Activated naive CD4-positive, alpha-beta T cell treated with anti-CD3 and anti-CD28 coated beads, Interleukin-2, amount 50 U/mL, for 16 hours (primary cell): ENCODE measurements around the gene GHRH.

Experiments
- DNase-seq: peaks from one replicate; pipeline ENCODE4 v3.0.0-alpha.2; 2020

Gene GHRH

GRCh38 chr20:37290158-37290810, 28.7 kb upstream of the GHRH start:
- no peak for DNase-seq

GRCh38 chr20:37288091-37288490, 26.5 kb upstream of the GHRH start:
- DNase-seq, result no peak

DNA sequence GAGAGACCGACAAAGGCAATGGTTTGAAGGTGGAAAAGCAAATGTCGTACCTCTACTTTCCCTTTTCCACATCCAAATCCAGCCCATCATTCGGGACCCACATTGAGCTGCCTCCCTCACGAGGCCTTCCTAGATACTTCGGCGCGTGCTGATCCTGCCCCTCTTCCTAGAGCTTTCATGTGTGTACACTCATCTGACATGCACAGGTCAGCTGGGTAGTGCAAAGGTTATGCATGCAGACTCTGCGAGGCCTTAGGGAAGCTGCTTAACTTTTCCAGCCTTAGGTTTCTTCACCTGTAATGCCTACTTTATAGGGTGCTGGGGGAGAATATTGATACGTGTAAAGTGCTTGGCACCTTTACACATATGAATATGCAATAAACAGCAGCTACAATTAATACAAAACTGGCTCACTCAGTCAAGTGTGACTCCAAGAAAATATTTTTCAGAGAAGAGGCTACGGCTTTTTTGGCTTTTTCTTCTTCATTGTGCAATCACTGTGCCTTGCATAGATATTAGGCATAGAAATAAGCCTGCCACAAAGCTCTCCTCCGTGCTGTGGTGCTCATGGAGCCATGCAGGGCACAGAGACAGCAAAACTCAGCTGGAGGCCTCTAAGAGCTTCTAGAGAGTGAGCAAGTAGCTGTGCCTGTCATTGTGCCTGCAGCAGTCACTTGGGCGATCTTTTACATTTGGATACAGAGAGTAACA, 24.2 kb upstream of the GHRH start:
- DNase-seq, result no peak

DNA sequence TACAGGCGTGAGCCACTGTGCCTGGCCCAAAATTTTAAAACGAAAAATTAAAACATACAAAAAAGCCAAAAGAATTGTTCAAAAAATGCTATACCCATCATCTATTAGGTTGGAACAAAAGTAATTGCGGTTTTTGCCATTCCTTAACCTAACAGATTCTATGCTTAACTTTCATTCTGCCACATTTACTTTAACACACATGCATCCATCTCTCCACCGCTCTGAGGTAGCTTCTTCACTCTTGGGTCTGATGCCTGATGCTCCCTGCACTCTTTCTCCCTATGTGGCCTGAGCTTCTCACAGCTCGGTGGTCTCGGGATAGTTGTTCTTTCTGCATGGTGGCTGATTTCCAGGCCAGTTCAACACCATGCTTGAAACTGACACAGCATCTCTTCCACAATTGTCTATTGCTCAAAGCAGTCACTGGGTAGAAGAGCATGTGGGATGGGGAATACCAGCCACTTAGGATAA, 23.1 kb upstream of the GHRH start:
- no peak for DNase-seq

GRCh38 chr20:37283530-37284195, 22.0 kb upstream of the GHRH start:
- no peak for DNase-seq

- no peak for DNase-seq
These were observed 20.9 kb upstream of the GHRH start for GRCh38 chr20:37282556-37282955.

DNA sequence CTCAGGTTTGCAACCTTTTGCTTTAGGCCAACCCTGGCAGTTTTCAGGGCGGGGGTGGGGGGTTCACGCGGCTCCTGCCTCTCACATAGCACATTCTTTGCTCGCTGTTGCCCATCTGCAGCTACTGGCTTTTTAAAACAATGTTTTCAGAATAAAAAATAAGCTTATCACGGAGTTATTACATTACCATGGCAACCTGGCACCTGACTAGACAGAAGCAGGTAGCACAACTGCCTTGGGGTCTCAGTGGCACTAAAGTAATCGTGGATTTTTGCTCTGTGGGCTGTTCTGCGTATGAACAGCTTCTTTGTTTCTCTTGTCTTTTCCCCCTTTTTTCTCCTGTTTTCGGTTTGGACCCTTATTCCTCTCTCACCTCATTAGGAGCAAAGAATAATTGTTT, 18.8 kb upstream of the GHRH start:
- DNase-seq, result no peak

DNA sequence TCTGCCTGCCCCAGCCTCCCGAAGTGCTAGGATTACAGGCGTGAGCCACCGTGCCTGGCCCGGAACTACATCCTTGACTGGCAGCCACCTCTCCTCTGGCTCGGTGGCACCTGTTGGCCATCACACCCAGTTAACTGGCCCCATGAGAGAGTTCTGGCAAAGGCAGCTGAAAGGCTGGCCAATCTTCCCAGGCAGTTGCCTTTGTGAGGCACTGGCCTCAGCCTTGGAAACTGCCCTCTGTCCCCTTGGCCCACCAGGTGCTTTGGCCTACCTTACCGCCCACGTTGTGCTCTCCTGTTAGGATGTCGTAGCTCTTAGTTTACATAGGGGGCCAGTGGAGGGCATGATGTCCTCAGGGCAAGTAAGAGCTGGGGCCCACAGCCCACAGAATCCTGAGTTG, 18.2 kb upstream of the GHRH start:
- no peak for DNase-seq

- no peak for DNase-seq
These were observed 17.5 kb upstream of the GHRH start for GRCh38 chr20:37278966-37279590.

DNA sequence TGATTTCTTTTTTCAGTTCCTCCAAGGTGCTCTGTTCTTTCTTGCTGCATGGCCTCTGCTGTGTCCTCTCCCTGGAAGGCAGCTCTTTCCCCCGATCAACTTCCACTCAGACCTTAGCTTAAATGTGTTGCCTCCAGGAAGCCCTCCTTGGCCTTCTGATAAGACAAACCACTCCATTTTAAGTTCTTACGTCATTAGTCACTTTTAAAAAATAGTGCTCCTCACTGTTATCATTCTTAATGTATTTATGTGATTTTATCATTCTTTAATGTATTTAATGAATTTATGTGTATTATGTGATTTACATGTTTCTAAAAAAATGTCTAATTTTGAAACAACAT, 15.6 kb upstream of the GHRH start:
- DNase-seq, result no peak

GRCh38 chr20:37276494-37277252, 15.1 kb upstream of the GHRH start:
- no peak for DNase-seq

GRCh38 chr20:37274851-37275524, 13.4 kb upstream of the GHRH start:
- DNase-seq, result no peak

GRCh38 chr20:37273988-37274387, 12.4 kb upstream of the GHRH start:
- no peak for DNase-seq

DNA sequence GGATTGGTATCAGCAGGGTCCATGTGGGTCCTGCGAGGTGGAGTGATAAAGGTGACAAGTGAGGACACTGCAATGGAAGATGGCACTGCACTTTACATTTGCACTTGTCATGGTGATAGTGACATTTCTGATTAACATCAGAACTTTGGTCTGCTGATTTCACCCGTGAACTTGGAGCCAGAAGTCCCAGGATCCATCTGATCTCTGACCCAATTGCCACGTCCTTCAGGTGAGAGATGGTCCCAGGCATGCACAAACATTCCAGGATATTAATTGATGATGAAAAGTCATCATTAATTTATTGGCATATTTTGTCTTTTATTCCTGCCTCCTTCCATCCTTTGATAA, 9.8 kb upstream of the GHRH start:
- DNase-seq, result no peak

GRCh38 chr20:37270576-37271420, 9.2 kb upstream of the GHRH start:
- DNase-seq, result no peak

- DNase-seq, result no peak
These were observed 6.2 kb upstream of the GHRH start for GRCh38 chr20:37267667-37268313.

GRCh38 chr20:37266940-37267666, 5.5 kb upstream of the GHRH start:
- DNase-seq, result no peak

DNA sequence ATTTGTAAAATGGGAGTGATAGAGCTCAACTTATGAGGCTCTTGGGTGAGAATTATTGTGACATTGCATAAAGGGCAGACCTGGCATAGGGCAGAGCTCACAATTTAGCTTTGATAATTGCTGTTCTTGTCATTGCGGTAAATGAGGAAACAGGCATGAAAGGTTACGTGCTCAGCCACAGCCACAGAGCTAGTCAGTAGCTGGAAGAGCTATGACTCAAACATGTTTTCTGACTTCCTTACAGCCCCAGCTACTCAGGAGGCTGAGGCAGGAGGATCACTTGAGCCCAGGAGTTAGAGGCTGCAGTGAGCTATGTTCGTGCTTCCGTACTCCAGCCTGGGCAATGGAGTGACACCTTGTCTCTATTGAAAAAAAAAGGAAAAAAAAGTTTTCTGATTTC, 3.5 kb upstream of the GHRH start:
- no peak for DNase-seq

DNA sequence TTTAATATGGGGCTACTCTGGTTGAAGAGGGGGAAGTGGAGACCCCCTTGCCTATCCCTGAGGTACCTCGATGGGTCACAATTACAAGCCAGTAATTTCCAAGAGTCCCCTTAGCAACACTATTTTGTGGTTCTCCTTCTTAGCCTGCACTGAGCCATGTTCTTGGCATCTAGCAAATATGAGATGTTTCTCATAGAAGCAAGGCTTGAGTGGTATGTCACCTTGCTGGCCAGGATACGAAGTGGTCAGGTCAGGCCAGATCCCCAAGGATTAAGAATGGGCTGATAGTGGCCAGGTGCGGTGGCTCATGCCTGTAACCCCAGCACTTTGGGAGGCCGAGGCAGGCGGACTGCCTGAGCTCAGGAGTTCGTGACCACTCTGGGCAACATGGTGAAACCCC, 2.1 kb upstream of the GHRH start:
- DNase-seq, result no peak

DNA sequence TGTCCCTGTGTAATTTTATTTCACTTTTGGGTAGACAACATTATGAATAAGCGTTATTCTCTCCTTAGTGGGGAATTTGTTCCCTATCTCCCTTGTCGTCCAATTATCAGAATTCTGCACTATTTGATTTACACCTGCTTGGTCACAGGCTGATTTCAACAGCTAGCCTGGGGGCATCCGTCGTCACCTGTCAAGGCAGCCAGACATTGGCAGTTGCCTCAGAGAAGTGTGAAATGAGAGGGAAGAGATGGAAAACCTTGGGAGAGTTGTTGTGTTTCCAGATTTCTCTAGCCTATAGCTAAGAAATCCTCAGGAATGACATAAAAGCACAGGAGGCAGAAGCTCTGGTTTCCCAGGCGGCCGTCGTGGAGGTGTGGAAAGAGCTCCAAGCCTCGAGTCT, 891 bp upstream of the GHRH start:
- no peak for DNase-seq
